ENCODE results near the gene GCH1. TPM values are rescaled to one million over a fixed set of nuclear protein-coding genes. Genes with fewer than 3 reads are reported as not detected.

Gene GCH1
- polyA plus RNA-seq, 1 donor from 2014 or later, result 4.9 TPM

DNA sequence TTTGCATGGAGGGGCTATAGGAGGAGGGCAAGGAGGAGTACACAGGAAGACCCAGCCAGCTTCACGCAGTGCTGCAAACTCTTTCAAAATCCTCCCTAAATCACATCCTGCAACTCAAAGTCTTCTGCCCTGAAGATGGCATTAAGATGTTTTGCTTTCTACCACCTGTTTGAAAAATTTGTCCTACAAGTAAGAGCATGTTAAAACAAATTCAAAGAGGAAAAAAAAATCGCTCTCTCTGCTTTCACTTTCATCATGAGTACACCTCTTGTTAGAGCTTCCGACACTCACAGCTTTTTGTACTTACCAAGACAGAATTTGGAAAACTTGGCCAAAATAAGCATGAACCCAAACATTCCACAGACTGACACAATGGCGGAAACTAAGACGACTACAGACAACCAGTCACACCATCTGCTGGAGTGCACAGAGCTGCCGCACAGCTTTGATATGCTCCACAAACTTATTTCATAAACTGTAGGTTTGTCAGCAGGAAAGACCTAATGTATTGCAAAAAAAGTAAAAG lies 21.3 kb downstream of the GCH1 start:
- Histone ChIP-seq H3K79me2 (replicated peaks; ENCODE audit: insufficient read depth, low read length) (no peaks in the 10 kb centered on the region), H3K4me3 (ENCODE audit: low read length) (no peak overlapping the region), H3K9me3 (ENCODE audit: low read length) (no peaks in the 10 kb centered on the region), H3K9ac (ENCODE audit: low read length) (no peak overlapping the region), H3K27ac (ENCODE audit: low read length) (no peak overlapping the region), H3K9me2 (ENCODE audit: insufficient read depth, low read length) (no peaks in the 10 kb centered on the region), H2AFZ (ENCODE audit: low read depth, low read length) (no peak overlapping the region), H3K27me3 (ENCODE audit: insufficient read depth, low read depth, low read length) (no peaks in the 10 kb centered on the region), H3F3A (ENCODE audit: insufficient read depth, low read length, poor library complexity, severe bottlenecking) (no peaks in the 10 kb centered on the region), H3K4me2 (ENCODE audit: low read length) (no peak overlapping the region), H4K20me1 (ENCODE audit: insufficient read depth) (no peaks in the 10 kb centered on the region), H3K36me3 (ENCODE audit: insufficient read depth, low read length) (no peaks in the 10 kb centered on the region)
- no peak for TF ChIP-seq MXI1 (conservative IDR thresholded peaks at IDR 0.05; ENCODE audit: poor library complexity, severe bottlenecking)
- TF ChIP-seq, protein P1, sequence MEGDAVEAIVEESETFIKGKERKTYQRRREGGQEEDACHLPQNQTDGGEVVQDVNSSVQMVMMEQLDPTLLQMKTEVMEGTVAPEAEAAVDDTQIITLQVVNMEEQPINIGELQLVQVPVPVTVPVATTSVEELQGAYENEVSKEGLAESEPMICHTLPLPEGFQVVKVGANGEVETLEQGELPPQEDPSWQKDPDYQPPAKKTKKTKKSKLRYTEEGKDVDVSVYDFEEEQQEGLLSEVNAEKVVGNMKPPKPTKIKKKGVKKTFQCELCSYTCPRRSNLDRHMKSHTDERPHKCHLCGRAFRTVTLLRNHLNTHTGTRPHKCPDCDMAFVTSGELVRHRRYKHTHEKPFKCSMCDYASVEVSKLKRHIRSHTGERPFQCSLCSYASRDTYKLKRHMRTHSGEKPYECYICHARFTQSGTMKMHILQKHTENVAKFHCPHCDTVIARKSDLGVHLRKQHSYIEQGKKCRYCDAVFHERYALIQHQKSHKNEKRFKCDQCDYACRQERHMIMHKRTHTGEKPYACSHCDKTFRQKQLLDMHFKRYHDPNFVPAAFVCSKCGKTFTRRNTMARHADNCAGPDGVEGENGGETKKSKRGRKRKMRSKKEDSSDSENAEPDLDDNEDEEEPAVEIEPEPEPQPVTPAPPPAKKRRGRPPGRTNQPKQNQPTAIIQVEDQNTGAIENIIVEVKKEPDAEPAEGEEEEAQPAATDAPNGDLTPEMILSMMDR (IDR thresholded peaks at IDR 0.05; ENCODE audit: poor library complexity, severe bottlenecking), result no peak
- no peak for TF ChIP-seq EZH2 (IDR thresholded peaks at IDR 0.05; ENCODE audit: borderline replicate concordance, insufficient read depth, low read length, poor library complexity, severe bottlenecking)

DNA sequence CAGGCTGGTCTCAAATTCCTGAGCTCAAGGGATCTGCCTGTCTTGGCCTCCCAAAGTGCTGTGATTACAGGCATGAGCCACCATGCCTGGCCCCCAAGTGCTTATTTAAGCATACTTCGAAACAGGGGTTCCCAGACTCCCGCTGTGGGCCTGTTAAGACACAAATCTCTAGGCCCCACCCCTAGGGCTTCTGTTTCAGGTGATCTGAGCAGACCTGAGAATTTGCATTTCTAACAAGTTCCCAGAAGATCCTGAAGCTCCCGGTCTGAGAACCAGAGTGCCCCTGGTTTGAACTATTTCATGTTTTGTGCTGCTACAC lies 25.0 kb downstream of the GCH1 start:
- Histone ChIP-seq H3F3A (ENCODE audit: insufficient read depth, low read length, poor library complexity, severe bottlenecking) (no peaks in the 10 kb centered on the region), H3K9me2 (ENCODE audit: insufficient read depth, low read length) (no peaks in the 10 kb centered on the region), H3K4me2 (ENCODE audit: low read length) (no peak overlapping the region), H3K9me3 (ENCODE audit: low read length) (no peaks in the 10 kb centered on the region), H4K20me1 (ENCODE audit: insufficient read depth) (no peaks in the 10 kb centered on the region), H3K27ac (ENCODE audit: low read length) (no peak overlapping the region), H3K79me2 (replicated peaks; ENCODE audit: insufficient read depth, low read length) (no peaks in the 10 kb centered on the region), H3K9ac (ENCODE audit: low read length) (no peak overlapping the region), H3K4me3 (ENCODE audit: low read length) (no peak overlapping the region), H3K27me3 (ENCODE audit: insufficient read depth, low read depth, low read length) (no peaks in the 10 kb centered on the region), H2AFZ (ENCODE audit: low read depth, low read length) (no peak overlapping the region), H3K36me3 (ENCODE audit: insufficient read depth, low read length) (no peaks in the 10 kb centered on the region)
- TF ChIP-seq EZH2 (IDR thresholded peaks at IDR 0.05; ENCODE audit: borderline replicate concordance, insufficient read depth, low read length, poor library complexity, severe bottlenecking) (no peak), TAF1 (IDR thresholded peaks at IDR 0.05; ENCODE audit: low read depth) (no peak), MXI1 (conservative IDR thresholded peaks at IDR 0.05; ENCODE audit: poor library complexity, severe bottlenecking) (no peak), RAD21 (conservative IDR thresholded peaks at IDR 0.05) (no peak), EP300 (conservative IDR thresholded peaks at IDR 0.05; ENCODE audit: poor library complexity, severe bottlenecking) (no peak), SMC3 (conservative IDR thresholded peaks at IDR 0.05; ENCODE audit: poor library complexity) (no peak)
- TF ChIP-seq, protein P1 (IDR thresholded peaks at IDR 0.05; ENCODE audit: poor library complexity, severe bottlenecking), result no peak

DNA sequence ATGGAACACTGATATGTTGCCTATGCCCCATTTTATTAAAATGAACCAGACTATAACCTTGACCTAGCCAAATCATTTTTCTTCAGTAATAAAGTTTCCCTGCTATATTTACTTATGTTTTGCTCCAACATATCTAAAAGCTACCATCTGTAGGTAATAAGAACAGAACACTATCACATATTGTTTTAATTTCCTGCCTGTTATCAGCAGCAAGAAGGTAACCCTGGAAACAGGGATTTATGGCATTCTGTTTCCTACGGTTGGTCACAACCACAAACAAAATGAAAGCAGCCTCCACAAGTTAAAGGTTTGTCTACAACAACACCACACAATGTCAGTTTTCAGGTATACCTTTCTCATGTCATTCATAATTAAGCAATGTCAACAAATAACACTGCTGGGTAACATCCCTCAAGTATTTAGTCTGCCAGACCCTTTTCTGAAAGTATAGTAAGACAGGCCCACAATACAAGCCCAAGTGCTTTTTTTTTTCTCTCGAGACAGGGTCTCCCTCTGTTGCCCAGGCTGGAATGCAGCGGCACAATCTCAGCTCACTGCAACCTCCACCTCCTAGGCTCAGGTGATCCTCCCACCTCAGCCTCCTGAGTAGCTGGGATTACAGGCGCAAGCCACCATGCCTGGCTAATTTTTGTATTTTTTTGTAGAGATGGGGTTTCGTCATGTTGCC lies 25.5 kb downstream of the GCH1 start:
- H3K36me3 ChIP-seq (ENCODE audit: insufficient read depth, low read length), result no peaks in the 10 kb centered on the region
- no peaks in the 10 kb centered on the region for H3K79me2 ChIP-seq (replicated peaks; ENCODE audit: insufficient read depth, low read length)
- H3K27me3 ChIP-seq (ENCODE audit: insufficient read depth, low read depth, low read length), result no peaks in the 10 kb centered on the region
- H3K4me2 ChIP-seq (ENCODE audit: low read length), result no peak overlapping the region
- H3K27ac ChIP-seq (ENCODE audit: low read length), result no peak overlapping the region
- H3K9me2 ChIP-seq (ENCODE audit: insufficient read depth, low read length), result no peaks in the 10 kb centered on the region
- no peaks in the 10 kb centered on the region for H3F3A ChIP-seq (ENCODE audit: insufficient read depth, low read length, poor library complexity, severe bottlenecking)
- H3K9me3 ChIP-seq (ENCODE audit: low read length), result no peaks in the 10 kb centered on the region
- no peak overlapping the region for H2AFZ ChIP-seq (ENCODE audit: low read depth, low read length)
- H4K20me1 ChIP-seq (ENCODE audit: insufficient read depth), result no peaks in the 10 kb centered on the region
- H3K4me3 ChIP-seq (ENCODE audit: low read length), result no peak overlapping the region
- no peak for TF ChIP-seq EZH2 (IDR thresholded peaks at IDR 0.05; ENCODE audit: borderline replicate concordance, insufficient read depth, low read length, poor library complexity, severe bottlenecking)
- TF ChIP-seq, protein P2, sequence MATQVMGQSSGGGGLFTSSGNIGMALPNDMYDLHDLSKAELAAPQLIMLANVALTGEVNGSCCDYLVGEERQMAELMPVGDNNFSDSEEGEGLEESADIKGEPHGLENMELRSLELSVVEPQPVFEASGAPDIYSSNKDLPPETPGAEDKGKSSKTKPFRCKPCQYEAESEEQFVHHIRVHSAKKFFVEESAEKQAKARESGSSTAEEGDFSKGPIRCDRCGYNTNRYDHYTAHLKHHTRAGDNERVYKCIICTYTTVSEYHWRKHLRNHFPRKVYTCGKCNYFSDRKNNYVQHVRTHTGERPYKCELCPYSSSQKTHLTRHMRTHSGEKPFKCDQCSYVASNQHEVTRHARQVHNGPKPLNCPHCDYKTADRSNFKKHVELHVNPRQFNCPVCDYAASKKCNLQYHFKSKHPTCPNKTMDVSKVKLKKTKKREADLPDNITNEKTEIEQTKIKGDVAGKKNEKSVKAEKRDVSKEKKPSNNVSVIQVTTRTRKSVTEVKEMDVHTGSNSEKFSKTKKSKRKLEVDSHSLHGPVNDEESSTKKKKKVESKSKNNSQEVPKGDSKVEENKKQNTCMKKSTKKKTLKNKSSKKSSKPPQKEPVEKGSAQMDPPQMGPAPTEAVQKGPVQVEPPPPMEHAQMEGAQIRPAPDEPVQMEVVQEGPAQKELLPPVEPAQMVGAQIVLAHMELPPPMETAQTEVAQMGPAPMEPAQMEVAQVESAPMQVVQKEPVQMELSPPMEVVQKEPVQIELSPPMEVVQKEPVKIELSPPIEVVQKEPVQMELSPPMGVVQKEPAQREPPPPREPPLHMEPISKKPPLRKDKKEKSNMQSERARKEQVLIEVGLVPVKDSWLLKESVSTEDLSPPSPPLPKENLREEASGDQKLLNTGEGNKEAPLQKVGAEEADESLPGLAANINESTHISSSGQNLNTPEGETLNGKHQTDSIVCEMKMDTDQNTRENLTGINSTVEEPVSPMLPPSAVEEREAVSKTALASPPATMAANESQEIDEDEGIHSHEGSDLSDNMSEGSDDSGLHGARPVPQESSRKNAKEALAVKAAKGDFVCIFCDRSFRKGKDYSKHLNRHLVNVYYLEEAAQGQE (IDR thresholded peaks at IDR 0.05; ENCODE audit: borderline replicate concordance), result no peak
- TF ChIP-seq TAF1 (IDR thresholded peaks at IDR 0.05; ENCODE audit: low read depth), result no peak
- no peak for TF ChIP-seq EP300 (conservative IDR thresholded peaks at IDR 0.05; ENCODE audit: poor library complexity, severe bottlenecking)
- TF ChIP-seq POLR2AphosphoS5 (IDR thresholded peaks at IDR 0.05), result no peak
- TF ChIP-seq, protein P1 (IDR thresholded peaks at IDR 0.05; ENCODE audit: poor library complexity, severe bottlenecking), result no peak
- no peak for TF ChIP-seq RAD21 (conservative IDR thresholded peaks at IDR 0.05)
- no peak for TF ChIP-seq SMC3 (conservative IDR thresholded peaks at IDR 0.05; ENCODE audit: poor library complexity)
- TF ChIP-seq MXI1 (conservative IDR thresholded peaks at IDR 0.05; ENCODE audit: poor library complexity, severe bottlenecking), result no peak
- no peak overlapping the region for H3K9ac ChIP-seq (ENCODE audit: low read length)

Measured in neural cell (in vitro differentiated cells).